Muscle of arm (tissue), 14 donors: ENCODE measurements around the gene MCM10. TPM values are rescaled to one million over a fixed set of nuclear protein-coding genes. Genes with fewer than 3 reads are reported as not detected.
"Not testable (repeated sequence)": the region's sequence is repeated elsewhere in the genome, so short reads cannot be mapped to it uniquely, and the experiment has no call there.

Source experiments
- DNase-seq: peaks from one replicate; pipeline ENCODE4 v3.0.0-alpha.2; 2013
- long read RNA-seq, 11 donors: transcript quantifications; one replicate each; lab custom pipeline, GENCODE V29; 2026
- polyA plus RNA-seq, 12 donors: library from polyadenylated mRNA; unstranded; fragments of 120-200 nt; gene quantifications; one replicate each; pipeline ENCODE4 v1.2.1, GENCODE V29; 2013; ENCODE audit not compliant: insufficient read length in 12 of 12

The MCM10 gene
- polyA plus RNA-seq: 10 to 100 TPM in 1 of 12 donors, 1 to 10 TPM in 10, not detected in 1; 3.9 to 11.1 (median 6.0) TPM
- long read RNA-seq, donor 1: 0 reads
- long read RNA-seq, donor 2, partial matches to known transcripts: 0 of 1 reads
- long read RNA-seq, donor 2, other reads (novel, unspliced or antisense): 0 of 1 reads
- long read RNA-seq, donor 3: 0 reads
- long read RNA-seq, donor 4: 0 reads
- long read RNA-seq, donor 5: 0 reads
- long read RNA-seq, donor 6: 0 reads
- long read RNA-seq, donor 7: 0 reads
- long read RNA-seq, donor 8, partial matches to known transcripts: 0 of 1 reads
- long read RNA-seq, donor 8, other reads (novel, unspliced or antisense): 0 of 1 reads
- long read RNA-seq, donor 9: 0 reads
- long read RNA-seq, donor 10: 0 reads
- long read RNA-seq, donor 11, full-length matches to known transcripts: 1 of 1 reads
- long read RNA-seq, donor 11, partial matches to known transcripts: 0 of 1 reads
- long read RNA-seq, donor 11, other reads (novel, unspliced or antisense): 0 of 1 reads

DNA sequence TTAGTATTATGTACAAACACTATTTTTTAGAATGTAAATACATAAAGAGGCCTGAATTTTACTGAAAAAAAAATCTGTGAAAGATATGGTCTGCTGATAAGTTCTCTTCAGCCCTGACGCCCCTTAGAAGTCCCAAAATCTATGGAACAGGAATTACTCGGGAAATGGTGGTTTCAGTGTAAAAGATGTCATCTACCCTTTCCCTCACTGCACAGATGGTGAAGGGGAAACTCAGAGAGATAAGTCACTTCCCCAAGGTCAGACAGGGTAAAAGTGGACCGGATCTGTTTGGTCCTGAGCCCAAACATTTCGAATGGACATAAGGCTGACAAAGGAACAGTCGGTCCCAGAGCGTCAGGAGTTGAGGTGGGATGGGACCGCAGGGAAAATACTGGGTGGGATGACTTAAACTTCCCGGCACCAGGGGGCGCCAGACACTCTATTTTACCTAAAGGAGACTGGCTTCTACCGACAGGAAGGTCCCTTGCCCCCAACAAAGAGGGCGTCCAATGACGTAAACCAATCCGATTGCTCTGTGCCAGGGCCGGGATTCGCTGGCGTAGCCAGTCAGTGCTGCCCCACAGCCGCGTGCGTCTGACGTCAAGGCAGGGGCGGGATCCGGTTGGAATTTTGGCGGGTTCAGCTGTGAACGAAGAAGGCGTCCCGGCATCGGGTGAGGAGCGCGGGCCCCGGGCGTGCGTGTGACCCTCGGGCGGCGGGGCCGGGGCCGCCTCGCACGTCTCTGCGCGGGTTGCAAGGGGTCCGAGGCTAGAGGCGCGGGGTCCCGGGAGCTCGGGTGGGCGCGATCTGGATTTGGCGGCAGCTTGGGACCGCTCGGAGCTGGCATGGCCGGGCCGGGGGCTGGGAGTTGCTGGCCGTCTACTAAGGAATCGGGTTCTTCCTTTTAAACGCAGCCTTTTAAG is at the start of gene MCM10:
MCM10 (plus strand) TSS at position 625 of the 923 bp plus-strand sequence. CDS start 2,645 bp downstream, outside the sequence.
- DNase-seq: peak; percentile 99

DNA sequence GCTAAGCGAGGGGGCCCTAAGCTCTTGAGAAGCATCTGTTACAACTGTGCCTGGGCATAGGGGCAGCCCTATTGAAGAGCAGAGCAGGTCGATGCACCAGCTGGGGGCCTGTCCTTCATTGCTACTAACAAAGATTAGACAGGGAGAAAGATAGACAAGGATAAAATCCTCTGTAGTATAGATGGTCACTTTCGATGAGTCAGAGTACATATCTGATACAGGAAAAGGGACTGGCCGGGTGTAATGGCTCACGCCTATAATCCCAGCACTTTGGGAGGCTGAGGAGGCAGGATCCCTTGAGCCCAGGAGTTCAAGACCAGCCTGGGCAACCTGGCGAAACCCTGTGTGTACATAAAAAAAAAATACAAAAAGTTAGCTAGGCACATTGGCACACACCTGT is 47.8 kb upstream of the MCM10 start:
- DNase-seq: no peak

DNA sequence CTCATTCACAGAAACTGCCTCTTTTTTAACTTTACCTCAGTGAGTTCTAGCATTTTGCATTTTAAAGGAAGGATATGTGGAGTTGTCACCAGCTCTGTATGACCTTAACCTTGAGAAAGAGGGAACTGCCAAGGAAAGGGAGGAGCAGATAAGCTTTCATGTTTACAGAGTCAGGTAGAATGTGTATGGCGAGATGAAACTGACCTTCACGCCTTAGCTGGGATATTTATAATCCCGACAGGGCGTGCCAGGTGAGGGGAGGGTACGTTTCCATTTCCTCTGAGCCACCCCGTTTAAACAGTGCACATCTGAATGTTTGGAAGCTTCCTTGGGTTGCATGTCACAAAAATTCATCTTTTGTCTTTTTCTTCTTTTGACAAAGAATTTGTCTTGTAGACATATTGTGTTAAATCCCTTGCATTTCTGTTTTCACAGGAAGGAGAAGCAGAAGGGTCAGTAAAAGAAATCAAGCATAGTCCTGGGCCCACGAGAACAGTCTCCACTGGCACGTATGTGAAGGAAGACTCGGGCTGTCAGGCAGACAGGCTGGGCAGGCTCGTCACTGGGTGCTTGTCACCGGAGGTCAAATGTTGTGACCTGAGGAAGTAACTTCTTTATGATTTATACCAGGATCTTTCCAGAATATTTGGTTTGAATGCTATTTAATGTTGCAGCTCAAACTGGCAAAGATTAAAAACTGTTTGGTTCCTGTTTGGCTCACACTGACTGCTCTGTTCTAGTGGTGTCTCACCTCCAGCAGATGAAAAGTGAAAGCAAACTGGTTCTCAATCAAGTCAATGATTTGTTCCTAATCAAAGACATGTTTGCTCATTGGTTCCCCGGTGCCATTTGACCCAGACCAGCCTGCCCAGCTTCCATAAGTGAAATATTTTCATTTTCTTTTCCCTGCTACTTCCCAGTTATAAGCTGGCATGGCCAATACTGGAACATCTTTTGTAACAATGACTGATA is 45.2 kb upstream of the MCM10 start:
- no peak for DNase-seq

DNA sequence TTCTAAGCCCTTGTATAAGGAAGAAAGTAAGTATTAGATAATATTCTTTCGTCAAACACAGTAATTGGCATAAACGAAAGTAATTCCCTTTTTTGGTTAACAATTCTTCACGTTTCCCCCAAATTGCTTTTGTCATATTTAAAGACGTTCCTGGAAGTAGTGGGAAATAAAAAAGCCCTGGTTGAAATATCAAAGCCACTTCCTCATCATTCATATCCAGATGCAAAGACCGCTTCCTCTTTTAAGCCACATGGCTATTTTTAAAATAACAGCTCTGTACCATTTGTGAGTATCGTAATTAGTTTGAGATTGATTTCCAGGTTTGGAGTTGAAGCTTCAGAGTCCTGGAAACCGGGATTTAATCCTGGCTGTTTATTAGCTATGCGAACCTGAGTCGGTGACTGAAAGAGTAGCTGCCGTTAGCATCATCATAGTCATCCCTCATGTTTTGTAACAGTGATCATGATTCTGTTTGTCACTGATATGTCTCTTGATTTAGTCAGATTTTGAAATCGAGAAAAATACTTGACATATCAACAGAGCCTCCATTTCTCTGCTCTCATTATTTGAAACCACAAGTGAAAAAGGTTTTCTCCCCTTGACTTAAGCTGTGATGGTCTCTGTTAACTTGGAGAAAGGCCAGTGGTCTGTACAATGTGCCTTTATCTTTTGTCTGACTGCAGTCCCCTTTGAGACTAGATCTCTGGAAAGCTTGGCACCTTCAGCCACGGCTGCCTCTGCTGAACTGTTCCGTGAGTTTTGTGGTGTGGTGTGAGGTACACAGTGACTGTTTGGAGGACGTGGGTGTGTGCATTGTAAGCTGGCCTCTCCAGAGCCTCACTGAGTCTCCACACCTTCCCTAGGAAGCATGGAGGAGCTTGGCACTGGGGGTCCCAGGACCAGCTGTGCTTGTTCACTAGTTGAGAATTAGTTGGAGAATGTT is 43.2 kb upstream of the MCM10 start:
- no peak for DNase-seq

DNA sequence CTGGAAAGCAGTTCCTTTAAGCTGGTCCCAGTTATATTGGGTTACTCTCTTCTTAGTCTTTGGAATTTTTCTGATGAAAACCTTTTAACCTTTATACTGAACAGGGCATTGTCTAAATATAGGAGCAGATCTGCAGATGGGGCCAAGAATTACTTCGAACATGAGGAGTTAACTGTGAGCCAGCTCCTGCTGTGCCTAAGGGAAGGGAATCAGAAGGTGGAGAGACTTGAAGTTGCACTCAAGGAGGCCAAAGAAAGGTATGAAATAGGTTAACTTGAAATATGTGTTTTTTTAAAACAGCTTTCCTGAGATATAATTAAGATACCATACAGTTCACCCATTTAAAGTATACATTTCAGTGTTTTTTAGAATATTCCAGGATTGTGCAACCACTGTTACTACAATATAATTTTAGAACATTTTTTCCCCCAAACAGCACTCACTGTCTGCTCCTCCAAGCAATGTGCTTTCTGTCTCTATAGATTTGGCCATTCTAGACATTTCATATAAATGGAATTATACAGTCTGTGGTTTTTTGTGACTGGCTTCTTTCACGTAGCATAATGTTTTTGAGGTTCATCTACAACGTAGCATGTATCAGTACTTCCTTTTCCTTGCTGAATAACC is 42.5 kb upstream of the MCM10 start:
- no peak for DNase-seq

DNA sequence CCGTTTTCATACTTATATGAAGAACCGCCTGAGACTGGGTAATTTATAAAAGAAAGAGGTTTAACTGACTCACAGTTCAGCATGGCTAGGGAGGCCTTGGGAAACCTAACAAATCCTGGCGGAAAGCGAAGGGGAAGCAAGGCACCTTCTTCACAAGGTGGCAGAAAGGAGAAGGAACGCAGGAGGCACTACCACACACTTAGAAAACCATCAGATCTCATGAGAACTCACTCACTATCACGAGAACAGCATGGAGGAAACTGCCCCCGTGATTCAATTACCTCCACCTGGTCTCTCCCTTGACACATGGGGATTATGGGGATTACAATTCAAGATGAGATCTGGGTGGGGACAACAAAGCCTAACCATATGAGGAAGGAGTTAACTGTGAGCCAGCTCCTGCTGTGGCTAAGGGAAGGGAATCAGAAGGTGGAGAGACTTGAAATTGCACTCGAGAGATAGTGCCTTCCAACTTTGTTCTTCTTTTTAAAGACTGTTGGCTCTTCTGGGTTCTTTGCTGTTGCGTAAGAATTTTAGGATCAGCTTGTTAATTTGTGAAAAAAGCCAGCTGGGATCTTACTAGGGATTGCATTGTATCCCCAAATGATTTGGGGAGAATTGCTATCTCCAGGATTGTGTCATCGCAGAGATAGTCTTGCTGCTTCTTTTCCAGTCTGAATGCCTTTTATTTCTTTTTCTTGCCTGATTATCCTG is 40.4 kb upstream of the MCM10 start:
- DNase-seq: no peak

DNA sequence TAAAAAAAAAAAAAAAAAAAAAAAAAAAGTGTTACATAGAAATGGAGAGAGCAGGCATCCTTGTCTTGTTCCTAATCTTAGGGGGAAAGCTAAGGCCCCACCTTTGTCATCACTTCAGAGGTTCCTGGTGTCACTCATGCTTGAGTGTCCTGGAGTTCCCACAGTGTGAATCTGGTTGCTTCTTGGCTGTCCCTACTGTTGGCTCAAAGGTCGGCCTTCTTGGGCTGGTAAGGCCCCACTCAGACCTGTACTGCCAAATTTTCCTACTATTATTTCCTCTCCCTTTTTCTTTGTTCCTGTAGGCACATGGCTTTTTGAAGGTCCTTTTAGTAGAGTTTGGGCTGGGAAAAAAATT is 39.9 kb upstream of the MCM10 start:
- DNase-seq: no peak

DNA sequence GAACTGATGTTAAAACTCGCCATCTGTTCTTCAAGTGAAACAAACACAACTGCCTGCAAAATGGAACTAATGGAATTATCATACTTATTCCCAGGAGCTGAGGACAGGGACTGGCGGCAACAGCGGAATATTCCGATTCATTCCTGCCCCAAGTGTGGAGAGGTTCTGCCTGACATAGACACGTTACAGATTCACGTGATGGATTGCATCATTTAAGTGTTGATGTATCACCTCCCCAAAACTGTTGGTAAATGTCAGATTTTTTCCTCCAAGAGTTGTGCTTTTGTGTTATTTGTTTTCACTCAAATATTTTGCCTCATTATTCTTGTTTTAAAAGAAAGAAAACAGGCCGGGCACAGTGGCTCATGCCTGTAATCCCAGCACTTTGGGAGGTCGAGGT is 24.7 kb upstream of the MCM10 start:
- no peak for DNase-seq

DNA sequence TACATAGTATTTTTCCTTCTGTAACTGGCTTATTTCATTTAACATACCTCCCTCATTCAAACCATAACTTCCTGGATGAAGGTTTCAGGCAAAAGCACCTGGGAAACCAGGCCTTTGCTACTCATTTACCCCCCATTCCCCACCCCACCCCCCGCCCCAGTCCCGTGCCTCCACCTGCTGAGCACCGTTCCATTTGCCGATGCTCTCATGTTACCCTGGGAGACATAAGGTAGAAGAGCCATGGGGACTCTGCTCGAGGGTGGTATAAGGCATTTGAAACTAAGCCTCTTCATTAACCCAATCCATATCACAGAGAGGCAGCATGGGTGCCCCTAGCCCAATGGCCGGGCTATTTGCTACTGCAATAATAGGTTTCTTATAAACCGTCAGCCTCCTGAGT is 22.2 kb upstream of the MCM10 start:
- DNase-seq: no peak

DNA sequence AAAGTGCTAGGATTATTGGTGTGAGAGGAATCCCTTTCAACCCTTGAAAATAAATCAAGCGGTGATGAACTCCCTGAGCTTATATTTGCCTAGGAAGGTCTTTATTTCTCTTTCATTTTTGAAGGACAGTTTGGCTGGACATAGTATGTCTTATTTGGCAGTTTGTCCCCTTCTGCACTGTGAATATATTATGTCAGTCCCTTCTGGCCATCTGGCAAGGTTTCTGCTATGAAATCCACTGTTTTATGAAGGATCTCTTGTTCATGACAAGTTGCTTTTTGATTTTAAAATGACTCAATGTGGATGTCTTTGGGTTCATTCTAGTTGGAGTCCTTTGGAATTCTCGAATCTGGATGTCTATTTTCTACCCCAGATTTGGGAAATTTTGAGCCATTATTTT is 21.7 kb upstream of the MCM10 start:
- DNase-seq: no peak

DNA sequence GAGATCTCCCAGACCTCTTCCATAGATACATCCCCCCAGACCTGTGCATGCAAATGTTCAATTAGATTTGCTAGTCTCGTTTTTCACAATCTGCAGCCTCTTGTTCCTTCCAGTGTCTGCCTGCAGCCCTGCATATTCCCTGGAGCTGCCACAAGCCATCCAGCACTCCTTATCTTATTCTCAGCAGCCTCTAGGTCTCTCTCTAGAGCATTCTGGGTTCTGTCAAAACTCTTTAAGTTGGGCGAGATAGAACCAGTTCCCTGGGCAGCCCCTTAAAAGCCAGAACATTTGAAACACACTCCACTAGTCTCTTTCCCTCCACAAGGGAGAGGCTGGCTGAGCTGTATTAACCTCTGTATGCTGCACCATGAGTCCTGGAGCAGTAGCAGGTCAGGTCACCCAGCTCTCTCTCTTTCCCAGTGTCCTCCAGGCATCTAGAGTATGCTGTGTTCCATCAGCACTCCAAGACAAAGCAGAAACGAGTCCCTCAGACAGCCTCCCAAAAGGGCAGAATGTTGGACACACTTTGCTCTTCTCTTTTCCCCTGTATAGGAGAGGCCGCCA is 20.6 kb upstream of the MCM10 start:
- no peak for DNase-seq

DNA sequence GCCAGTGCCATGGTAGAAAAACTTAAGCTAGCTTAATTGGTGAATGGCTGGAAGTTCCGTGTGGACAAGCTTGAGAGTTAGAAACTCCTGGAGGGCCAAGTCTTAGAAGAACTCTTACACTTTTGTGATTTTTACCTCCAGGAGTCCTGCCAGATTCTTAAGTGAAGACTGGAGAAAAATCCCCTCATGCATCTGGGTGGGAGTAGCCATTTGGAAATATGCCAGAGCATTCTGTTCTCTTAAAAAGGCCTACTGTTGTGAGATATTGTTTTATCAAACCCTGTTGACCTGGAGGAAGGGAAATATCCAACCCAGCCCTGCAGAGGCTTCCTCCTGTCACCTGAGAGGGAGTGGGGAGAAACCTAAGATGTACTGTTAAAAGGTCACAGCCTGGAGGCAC is 17.6 kb upstream of the MCM10 start:
- no peak for DNase-seq

DNA sequence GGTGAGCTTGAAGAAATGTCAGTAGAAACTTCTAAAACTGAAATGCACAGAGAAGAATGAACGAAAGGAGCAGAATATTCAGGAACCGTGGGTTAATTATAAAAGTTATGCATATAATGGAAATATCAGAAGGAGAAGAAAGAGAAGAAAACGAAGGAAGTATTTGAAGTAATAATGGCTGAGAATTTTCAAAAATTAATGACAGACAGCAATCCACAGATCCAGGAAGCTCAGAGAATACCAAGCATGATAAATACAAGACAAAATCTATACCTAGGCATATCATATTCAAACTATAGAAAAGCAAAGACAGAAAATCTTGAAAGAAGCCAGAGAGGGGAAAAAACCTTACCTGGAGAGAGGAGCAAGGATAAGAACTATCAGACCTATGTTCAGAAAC is 16.5 kb upstream of the MCM10 start:
- no peak for DNase-seq

DNA sequence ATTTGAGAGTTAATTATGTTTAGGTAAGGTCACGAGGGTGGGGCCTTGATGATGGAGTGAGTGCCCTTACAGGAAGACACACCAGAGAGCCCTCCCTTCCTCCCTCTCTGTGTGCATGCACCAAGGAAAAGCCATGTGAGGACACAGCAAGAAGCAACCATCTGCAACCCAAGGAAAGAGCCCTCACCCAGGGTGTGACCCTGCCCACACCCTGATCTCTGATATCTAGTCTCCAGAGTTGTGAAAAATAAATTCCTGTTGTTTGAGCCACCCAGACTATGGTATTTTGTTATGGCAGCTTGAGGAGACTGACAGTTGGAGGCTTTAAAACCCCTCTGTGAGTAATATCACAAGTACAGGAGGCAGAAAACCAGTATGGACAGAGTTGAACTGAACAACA is 15.0 kb upstream of the MCM10 start:
- no peak for DNase-seq

DNA sequence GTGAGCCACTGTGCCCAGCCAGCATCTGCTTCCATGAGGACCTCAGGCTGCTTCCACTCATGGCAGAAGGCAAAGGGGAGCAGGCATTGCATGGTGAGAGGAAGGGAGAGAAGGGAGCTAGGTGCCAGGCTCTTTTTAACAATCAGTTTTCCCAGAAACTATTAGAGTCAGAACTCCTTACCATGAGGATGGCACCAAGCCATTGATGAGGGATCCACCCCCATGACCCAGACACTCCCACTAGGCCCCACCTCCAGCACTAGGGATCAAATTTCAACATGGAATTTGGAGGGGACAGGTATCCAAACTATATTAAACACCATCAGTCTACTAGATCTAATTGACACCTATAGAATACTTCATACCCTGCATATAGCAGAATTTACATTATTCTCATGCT is 14.2 kb upstream of the MCM10 start:
- DNase-seq: no peak

DNA sequence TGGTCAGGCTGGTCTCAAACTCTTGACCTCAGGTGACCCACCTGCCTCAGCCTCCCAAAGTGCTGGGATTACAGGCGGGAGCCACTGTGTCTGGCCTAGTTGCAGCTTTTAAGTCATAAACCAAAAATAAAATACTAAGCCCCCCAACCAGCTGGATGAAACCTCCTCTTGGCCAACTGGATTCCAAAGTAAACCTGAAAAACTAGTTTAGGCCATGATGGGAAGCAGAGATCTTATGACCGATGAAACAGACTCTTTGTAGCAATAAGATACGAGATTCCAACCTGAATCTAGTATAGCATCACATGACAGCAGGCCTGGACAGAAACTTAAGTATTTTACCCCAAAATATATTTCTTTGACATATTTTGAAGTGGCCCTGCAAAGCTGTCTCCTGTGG is 9.1 kb upstream of the MCM10 start:
- no peak for DNase-seq

DNA sequence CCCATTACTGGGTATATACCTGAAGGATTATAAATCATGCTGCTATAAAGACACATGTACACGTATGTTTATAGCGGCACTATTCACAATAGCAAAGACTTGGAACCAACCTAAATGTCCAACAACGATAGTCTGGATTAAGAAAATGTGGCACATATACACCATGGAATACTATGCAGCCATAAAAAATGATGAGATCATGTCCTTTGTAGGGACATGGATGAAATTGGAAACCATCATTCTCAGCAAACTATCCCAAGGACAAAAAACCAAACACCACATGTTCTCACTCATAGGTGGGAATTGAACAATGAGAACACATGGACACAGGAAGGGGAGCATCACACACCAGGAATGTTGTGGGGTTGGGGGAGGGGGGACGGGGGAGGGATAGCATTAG is 5.5 kb upstream of the MCM10 start:
- DNase-seq: not testable (repeated sequence)

DNA sequence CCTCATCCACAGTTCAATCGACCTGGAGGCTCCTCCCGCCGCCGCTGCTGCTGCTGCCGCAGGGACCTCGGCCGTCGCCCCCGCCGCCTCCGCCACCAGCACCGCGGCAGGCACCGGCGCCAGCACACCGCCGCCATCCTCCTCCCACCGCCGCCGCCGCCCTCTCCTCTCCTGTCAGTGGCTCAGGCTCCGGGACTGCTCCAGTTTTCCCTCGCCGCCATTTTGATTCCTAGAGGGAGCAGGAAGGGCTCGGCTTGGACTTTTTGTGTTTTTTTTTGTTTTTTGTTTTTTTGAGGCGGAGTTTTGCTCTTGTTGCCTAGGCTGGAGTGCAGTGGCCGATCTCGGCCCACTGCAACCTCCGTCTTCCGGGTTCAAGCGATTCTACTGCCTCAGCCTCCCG is 3.0 kb upstream of the MCM10 start:
- DNase-seq: no peak

DNA sequence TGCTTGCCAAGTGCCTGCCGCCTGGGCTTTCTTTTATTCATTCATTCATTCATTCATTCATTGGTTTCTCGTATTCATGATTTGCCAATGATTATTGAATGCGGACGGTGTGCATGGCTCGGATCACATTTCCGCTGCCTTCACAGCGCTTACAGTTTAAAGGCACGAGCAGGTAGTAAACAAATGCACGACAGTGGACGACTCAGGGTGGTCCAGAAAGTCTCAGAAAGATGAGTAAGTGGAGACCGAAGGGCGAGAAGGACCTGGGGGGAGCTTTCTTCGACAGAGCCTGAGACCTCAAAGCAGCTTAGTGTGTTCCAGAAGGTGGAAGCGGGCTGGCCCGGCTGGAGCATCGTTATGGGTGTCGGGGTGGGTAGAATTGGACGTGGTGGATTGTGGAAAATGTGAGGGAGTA is 506 bp downstream of the MCM10 start:
- peak; percentile 12 for DNase-seq
